Spleen (tissue), 11 donors: ENCODE measurements around the gene CPED1. TPM values are rescaled to one million over a fixed set of nuclear protein-coding genes. Genes with fewer than 3 reads are reported as not detected.

Experiments
- DNase-seq: peaks from one replicate; pipeline ENCODE4 v3.0.0-alpha.2; 2020
- H3K27ac ChIP-seq, 8 donors: fragments of 200-600 bp; sonication (generic) in 7 of 8; 1 replicate in 4 of 8; 2 replicates in 4 of 8; pipeline versions ENCODE4 v1.5.0 to v1.8.0; 2016 to 2021; ENCODE audit warnings: inconsistent platforms in 4 of 8, mild to moderate bottlenecking in 4 of 8, moderate library complexity in 1 of 8
- H3K27me3 ChIP-seq, 7 donors: fragments of 200-600 bp; sonication (generic) in 6 of 7; replicated peaks in 1 of 7; 1 replicate in 4 of 7; 2 replicates in 3 of 7; pipeline versions ENCODE4 v1.5.0 to v1.8.0; 2016 to 2021; ENCODE audit warnings: inconsistent platforms in 3 of 7, mild to moderate bottlenecking in 1 of 7
- H3K36me3 ChIP-seq, 6 donors: fragments of 200-600 bp; sonication (generic) in 5 of 6; 1 replicate in 4 of 6; 2 replicates in 2 of 6; pipeline versions ENCODE4 v1.5.0 to v1.8.0; 2016 to 2021; ENCODE audit warnings: inconsistent platforms in 2 of 6
- H3K4me1 ChIP-seq, 6 donors: fragments of 200-600 bp; sonication (generic) in 5 of 6; 1 replicate in 3 of 6; 2 replicates in 3 of 6; pipeline versions ENCODE4 v1.5.0 to v1.8.0; 2016 to 2021; ENCODE audit warnings: inconsistent platforms in 3 of 6
- H3K4me3 ChIP-seq, 8 donors: fragments of 200-600 bp; sonication (generic) in 7 of 8; 1 replicate in 4 of 8; 2 replicates in 4 of 8; pipeline versions ENCODE4 v1.5.0 to v1.8.0; 2016 to 2021; ENCODE audit warnings: inconsistent platforms in 4 of 8, mild to moderate bottlenecking in 4 of 8, moderate library complexity in 2 of 8
- H3K9me3 ChIP-seq, 8 donors: fragments of 200-600 bp; sonication (generic) in 7 of 8; 1 replicate in 4 of 8; 2 replicates in 4 of 8; pipeline versions ENCODE4 v1.5.0 to v1.8.0; 2016 to 2021; ENCODE audit warnings: inconsistent platforms in 4 of 8
- CTCF ChIP-seq, 11 experiments: fragments of 200-600 bp in 7 of 11; fragments of 450-650 bp in 4 of 11; sonication (generic) in 4 of 11; IDR thresholded peaks in 8 of 11; conservative IDR thresholded peaks in 3 of 11; 1 replicate in 7 of 11; 2 replicates in 4 of 11; pipeline versions ENCODE4 v1.4.0 to v1.8.0; 2016 to 2021; ENCODE audit warnings: antibody characterized with exemption in 11 of 11, inconsistent platforms in 4 of 11, mild to moderate bottlenecking in 1 of 11
- POLR2A ChIP-seq, 3 donors: fragments of 450-650 bp; IDR thresholded peaks; one replicate each; pipeline ENCODE4 v1.5.1; 2017; ENCODE audit warnings: antibody characterized with exemption in 3 of 3, mild to moderate bottlenecking in 1 of 3
- POLR2AphosphoS5 ChIP-seq, 3 donors: sonication (generic); formaldehyde crosslinking; IDR thresholded peaks; one replicate each; pipeline ENCODE4 v1.5.1; 2017; ENCODE audit warnings: antibody characterized with exemption in 3 of 3
- WGBS, 5 donors: extraction: QIAGEN DNeasy Blood & Tissue Kit in 3 of 5; methylation state at CpG; one replicate each; pipeline versions ENCODE4 v1.1.5 to v1.1.7; 2013 to 2018; 5-methylcytosine and 5-hydroxymethylcytosine counted together
- intact Hi-C: fragments of 100-400 bp; cut with DNase I; formaldehyde crosslinking; loops from one replicate; pipeline ENCODE4 v1.15.0; 2023; ENCODE audit warnings: low total_unique reads
- polyA plus RNA-seq, 3 donors: library from polyadenylated mRNA; stranded (reverse); fragments of 200-250 nt; gene quantifications; one replicate each; pipeline ENCODE4 v1.2.1, GENCODE V29; 2013
- total RNA-seq, 7 donors: library from RNA; depleted of rRNA in 3 of 7; stranded (reverse); fragments of >200 nt in 3 of 7; fragmentation: NEBNext Ultra II Directional in 4 of 7; extraction: Animal tissue kit (Norgen Biotek cat#: 25700) in 4 of 7; gene quantifications; one replicate each; pipeline versions ENCODE4 v1.1.0 to v1.2.1, GENCODE V29; 2016 to 2021
- donor health status: healthy with polysubstance abuse.
- donor health status: DM: no; HTN: no; CAD: no; lungs with moderate emphysema.
- donor health status: DM: no; HTN: no; CAD: no.
- donor health status: Bipolar disorder and iron deficiency.
- donor health status: healthy.
- donor health status: DM: no; HTN: no; CAD: no.
- donor health status: DM: yes; HTN: yes; CAD: no.

The CPED1 gene
- total and polyA plus RNA-seq, 10 donors: 1.5 to 81.6 (median 38.6) TPM

DNA sequence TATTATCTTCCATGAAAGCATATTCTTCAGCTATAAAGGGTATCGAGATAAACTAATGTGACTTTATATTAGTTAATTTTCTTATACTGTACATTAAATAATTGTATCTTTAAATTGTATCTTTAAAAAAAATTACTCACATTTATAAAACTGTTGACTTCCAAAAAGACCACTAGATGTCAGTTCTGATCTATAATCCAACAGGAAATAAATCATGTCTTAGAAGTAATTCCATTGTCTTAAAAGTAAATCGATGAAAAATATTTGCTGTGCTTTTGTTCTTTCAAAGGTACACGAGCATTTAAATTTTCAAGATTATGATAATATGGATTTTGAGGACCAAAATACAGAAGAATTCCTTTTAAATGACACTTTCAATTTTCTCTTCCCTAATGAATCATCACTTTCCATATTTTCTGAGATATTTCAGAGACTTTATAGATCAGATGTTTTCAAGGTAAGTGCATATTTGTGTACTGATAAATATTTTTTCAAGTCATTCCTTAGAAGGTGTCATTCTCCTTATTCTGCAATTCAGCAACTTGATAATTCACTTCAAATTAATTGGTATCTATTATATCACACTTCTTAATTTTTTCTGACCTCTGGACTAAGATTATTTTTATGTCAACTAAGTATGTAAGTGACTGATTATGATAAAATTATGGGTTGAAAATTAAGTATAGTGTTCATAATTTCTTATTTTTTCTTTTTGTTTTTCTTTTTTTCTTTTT, 138.5 kb downstream of the CPED1 start:
- Histone ChIP-seq H3K9me3 (no peaks in the 10 kb centered on the region), H3K27ac (no peak overlapping the region), H3K4me1 (peaks cover 0 to 3% (median 0%) of the 10 kb centered on the region in 6 donors), H3K4me3 (no peak overlapping the region), H3K27me3 (no peaks in the 10 kb centered on the region), H3K36me3 (peaks cover 0 to 11% (median 0%) of the 10 kb centered on the region in 6 donors)
- TF ChIP-seq CTCF (IDR thresholded peaks at IDR 0.05 in 8 of 11, conservative IDR thresholded peaks at IDR 0.05 in 3 of 11): peak in 2 of 11 experiments; percentile 16 to 34
- no peak for TF ChIP-seq POLR2A (IDR thresholded peaks at IDR 0.05)
- WGBS, 5 donors: 71 to 78% (median 76%) methylated on average over 3 of the region's 3 CpGs
- intact Hi-C loops: no loop called here
- no peak for DNase-seq

GRCh38 chr7:121132940-121133339, 144.4 kb downstream of the CPED1 start:
- 0% methylated on average over 1 of the region's 1 CpG for WGBS, 5 donors
- TF ChIP-seq CTCF (IDR thresholded peaks at IDR 0.05 in 8 of 11, conservative IDR thresholded peaks at IDR 0.05 in 3 of 11) (no peak), POLR2AphosphoS5 (IDR thresholded peaks at IDR 0.05) (no peak), POLR2A (IDR thresholded peaks at IDR 0.05) (no peak)

GRCh38 chr7:121133444-121133843, 144.9 kb downstream of the CPED1 start:
- intact Hi-C loops: no loop called here
- no peak for DNase-seq
- Histone ChIP-seq H3K27me3 (no peaks in the 10 kb centered on the region), H3K4me1 (peaks cover 0 to 17% (median 0%) of the 10 kb centered on the region in 6 donors), H3K4me3 (no peak overlapping the region), H3K27ac (no peak overlapping the region), H3K36me3 (peaks cover 0 to 8% (median 0%) of the 10 kb centered on the region in 6 donors), H3K9me3 (no peaks in the 10 kb centered on the region)
- 87 to 97% (median 88%) methylated on average over 3 of the region's 3 CpGs for WGBS, 5 donors
- TF ChIP-seq POLR2AphosphoS5 (IDR thresholded peaks at IDR 0.05) (no peak), CTCF (IDR thresholded peaks at IDR 0.05 in 8 of 11, conservative IDR thresholded peaks at IDR 0.05 in 3 of 11) (no peak)

More at GRCh38 chr7:121132940-121133339, 144.4 kb downstream of the CPED1 start:
- Histone ChIP-seq H3K4me1 (peaks cover 0 to 13% (median 0%) of the 10 kb centered on the region in 6 donors), H3K4me3 (no peak overlapping the region), H3K36me3 (peaks cover 0 to 8% (median 0%) of the 10 kb centered on the region in 6 donors), H3K27me3 (no peaks in the 10 kb centered on the region), H3K27ac (no peak overlapping the region), H3K9me3 (no peaks in the 10 kb centered on the region)
- intact Hi-C loops: no loop called here
- no peak for DNase-seq

DNA sequence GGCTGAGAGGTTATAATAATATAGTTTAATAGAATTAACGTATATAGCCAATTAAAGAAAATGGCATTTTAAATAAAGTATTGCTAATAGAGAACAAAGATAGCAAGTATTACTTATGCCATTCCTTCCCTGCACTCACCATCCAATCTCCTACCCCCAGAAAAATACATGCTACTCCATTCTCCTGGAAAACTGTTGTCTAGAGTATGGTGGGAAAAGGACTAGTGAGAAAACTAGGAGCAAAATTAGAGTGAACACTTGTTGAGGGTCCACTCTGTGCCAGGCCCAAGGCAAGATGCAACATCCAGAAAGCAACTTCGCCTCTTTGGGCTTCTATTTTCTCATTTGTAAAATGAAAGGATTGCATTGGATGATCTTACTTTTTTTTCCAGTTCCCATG, 149.1 kb downstream of the CPED1 start:
- peak overlapping the region in 5 of 8 donors; percentile 0 to 61 (median 13) for H3K4me3 ChIP-seq
- 87 to 96% (median 93%) methylated on average over 2 of the region's 2 CpGs for WGBS, 5 donors
- intact Hi-C loops: no loop called here
- peak overlapping the region in 5 of 8 donors; percentile 65 to 73 (median 70) for H3K27ac ChIP-seq
- peaks cover 0 to 7% (median 0%) of the 10 kb centered on the region in 6 donors for H3K36me3 ChIP-seq
- H3K27me3 ChIP-seq: no peaks in the 10 kb centered on the region
- peaks cover 0 to 25% (median 0%) of the 10 kb centered on the region in 6 donors for H3K4me1 ChIP-seq
- TF ChIP-seq POLR2A (IDR thresholded peaks at IDR 0.05) (no peak), CTCF (IDR thresholded peaks at IDR 0.05 in 8 of 11, conservative IDR thresholded peaks at IDR 0.05 in 3 of 11) (no peak), POLR2AphosphoS5 (IDR thresholded peaks at IDR 0.05) (no peak)
- no peak for DNase-seq
- H3K9me3 ChIP-seq: no peaks in the 10 kb centered on the region
